ENCODE measurements around the gene FOXL3.

DNA sequence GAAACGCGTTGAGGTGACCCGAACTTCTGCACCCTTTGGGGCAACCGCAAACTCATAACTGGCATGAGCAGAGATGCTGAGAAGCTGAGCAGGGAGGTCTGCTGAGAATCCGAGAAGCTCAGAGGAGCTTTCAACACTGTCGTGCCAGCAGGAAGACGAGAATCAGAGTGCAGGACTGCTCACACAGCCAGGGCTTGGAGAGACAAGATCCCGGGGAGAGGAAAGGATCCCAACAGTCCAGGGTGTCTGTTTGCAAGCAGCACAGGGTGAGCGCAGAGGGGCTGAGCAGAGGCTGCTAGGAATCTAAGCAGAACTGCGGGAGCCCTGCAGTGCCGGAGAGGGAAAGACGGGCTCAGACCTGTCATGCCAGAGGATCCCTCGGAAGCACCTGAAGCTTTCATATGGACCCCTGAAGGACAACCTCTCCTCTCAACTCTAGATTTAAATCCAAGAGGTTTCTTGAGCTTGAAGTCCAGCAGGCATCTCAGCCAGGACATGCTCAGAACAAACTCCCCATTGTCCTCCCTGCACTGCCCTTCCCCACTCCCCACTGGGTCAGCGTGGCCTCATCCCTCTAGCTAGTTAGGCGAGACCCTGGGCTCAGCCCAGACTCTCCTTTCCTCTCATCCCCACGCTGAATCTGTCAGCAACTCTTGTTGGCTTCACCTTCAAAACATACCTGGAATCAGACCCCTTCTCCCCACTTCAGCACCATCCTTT is 40.7 kb downstream of the FOXL3 start:
- TF ChIP-seq CTCF (IDR thresholded peaks at IDR 0.05 in 4 of 5, conservative IDR thresholded peaks at IDR 0.05 in 1 of 5) (no peak), POLR2A (IDR thresholded peaks at IDR 0.05) (no peak)
